Measurements from ENCODE around the gene NDUFS1. TPM values are rescaled to one million over a fixed set of nuclear protein-coding genes. Genes with fewer than 3 reads are reported as not detected.

Gene NDUFS1
- total RNA-seq, 4 donors from 2014 or later: 37.0 to 118 (median 76.5) TPM

GRCh38 chr2:206150631-206151030 lies 8.6 kb downstream of the NDUFS1 start:
- DNase-seq: no peak
- no peak overlapping the region for H3K4me3 ChIP-seq
- in situ Hi-C loops (cut with MboI; ENCODE audit: low pct_ligation_motif_present in 1 of 4, low pct_unique_long_range_greater_than_20kb in 1 of 4, low sequenced_read_pairs in 3 of 4): no loop called here

GRCh38 chr2:206150168-206150567 lies 9.1 kb downstream of the NDUFS1 start:
- Histone ChIP-seq H3K9me3 (no peaks in the 10 kb centered on the region), H3K4me3 (no peak overlapping the region), H3K4me1 (peaks cover 0 to 25% (median 8%) of the 10 kb centered on the region in 4 donors), H3K27me3 (no peaks in the 10 kb centered on the region), H3K27ac (no peak overlapping the region), H3K36me3 (peaks cover 0 to 55% (median 23%) of the 10 kb centered on the region in 4 donors)
- TF ChIP-seq POLR2A (IDR thresholded peaks at IDR 0.05) (no peak), CTCF (IDR thresholded peaks at IDR 0.05) (no peak), EP300 (IDR thresholded peaks at IDR 0.05; ENCODE audit: low read depth) (no peak), POLR2AphosphoS5 (IDR thresholded peaks at IDR 0.05) (no peak)
- in situ Hi-C loops (cut with MboI; ENCODE audit: low pct_ligation_motif_present in 1 of 4, low pct_unique_long_range_greater_than_20kb in 1 of 4, low sequenced_read_pairs in 3 of 4): no loop called here
- intact Hi-C loops (cut with DNase I; ENCODE audit: low total_unique reads): no loop called here
- WGBS, 2 donors (ENCODE audit: low coverage in 1 of 2): 100% methylated on average over 1 of the region's 1 CpG
- DNase-seq: no peak

More at GRCh38 chr2:206150631-206151030, 8.6 kb downstream of the NDUFS1 start:
- intact Hi-C loops (cut with DNase I; ENCODE audit: low total_unique reads): no loop called here
- TF ChIP-seq POLR2AphosphoS5 (IDR thresholded peaks at IDR 0.05) (no peak), CTCF (IDR thresholded peaks at IDR 0.05) (no peak), POLR2A (IDR thresholded peaks at IDR 0.05) (no peak), EP300 (IDR thresholded peaks at IDR 0.05; ENCODE audit: low read depth) (no peak)
- Histone ChIP-seq H3K27ac (no peak overlapping the region), H3K27me3 (no peaks in the 10 kb centered on the region), H3K9me3 (no peaks in the 10 kb centered on the region), H3K4me1 (peaks cover 4 to 27% (median 8%) of the 10 kb centered on the region in 4 donors), H3K36me3 (peaks cover 0 to 51% (median 21%) of the 10 kb centered on the region in 4 donors)
- WGBS, 2 donors (ENCODE audit: low coverage in 1 of 2): 75 to 92% methylated on average over 4 of the region's 4 CpGs

- in situ Hi-C loops (cut with MboI; ENCODE audit: low pct_ligation_motif_present in 1 of 4, low pct_unique_long_range_greater_than_20kb in 1 of 4, low sequenced_read_pairs in 3 of 4): no loop called here
Observed at GRCh38 chr2:206149330-206149729, 9.9 kb downstream of the NDUFS1 start.

GRCh38 chr2:206145665-206146064 lies 13.6 kb downstream of the NDUFS1 start:
- intact Hi-C loops (cut with DNase I; ENCODE audit: low total_unique reads) (no loop called here), in situ Hi-C loops (cut with MboI; ENCODE audit: low pct_ligation_motif_present in 1 of 4, low pct_unique_long_range_greater_than_20kb in 1 of 4, low sequenced_read_pairs in 3 of 4) (no loop called here)
- Histone ChIP-seq H3K9me3 (no peaks in the 10 kb centered on the region), H3K4me3 (no peak overlapping the region), H3K27me3 (no peaks in the 10 kb centered on the region), H3K36me3 (peaks cover 0 to 89% (median 41%) of the 10 kb centered on the region in 4 donors), H3K4me1 (peaks cover 0 to 5% (median 0%) of the 10 kb centered on the region in 4 donors), H3K27ac (no peak overlapping the region)
- no peak for TF ChIP-seq CTCF (IDR thresholded peaks at IDR 0.05)
- TF ChIP-seq EP300 (IDR thresholded peaks at IDR 0.05; ENCODE audit: low read depth): no peak
- TF ChIP-seq POLR2A (IDR thresholded peaks at IDR 0.05): no peak
- TF ChIP-seq POLR2AphosphoS5 (IDR thresholded peaks at IDR 0.05): no peak
- DNase-seq: no peak
- 87 to 89% methylated on average over 3 to 5 of the region's 5 CpGs for whole genome bisulfite sequencing, 2 donors (ENCODE audit: low coverage in 1 of 2)

More at GRCh38 chr2:206149330-206149729, 9.9 kb downstream of the NDUFS1 start:
- H3K9me3 ChIP-seq: no peaks in the 10 kb centered on the region
- no peak for DNase-seq
- H3K36me3 ChIP-seq: peaks cover 0 to 63% (median 27%) of the 10 kb centered on the region in 4 donors
- WGBS, 2 donors (ENCODE audit: low coverage in 1 of 2): 43 to 50% methylated on average over 1 of the region's 1 CpG
- H3K4me3 ChIP-seq: no peak overlapping the region
- TF ChIP-seq POLR2AphosphoS5 (IDR thresholded peaks at IDR 0.05): no peak
- no peak for TF ChIP-seq CTCF (IDR thresholded peaks at IDR 0.05)
- H3K4me1 ChIP-seq: peaks cover 0 to 17% (median 5%) of the 10 kb centered on the region in 4 donors
- no peak overlapping the region for H3K27ac ChIP-seq
- intact Hi-C loops (cut with DNase I; ENCODE audit: low total_unique reads): no loop called here
- H3K27me3 ChIP-seq: no peaks in the 10 kb centered on the region

Measured in transverse colon (tissue), 4 donors.